HepG2 (cell line): ENCODE measurements around the gene CHKB. TPM values are rescaled to one million over a fixed set of nuclear protein-coding genes. Genes with fewer than 3 reads are reported as not detected.

Experiments used
- ATAC-seq: fragments of 200-7000 bp; cut with Tn5 transposase; 3 replicates; pipeline ENCODE4 v1.9.1; 2020; ENCODE audit warnings: mild to moderate bottlenecking, moderate library complexity
- BruUV-seq: library from RNA; stranded (reverse); fragments of 400-500 nt; replicated peaks from 2 replicates; lab custom pipeline; 2021; lab: Mats Ljungman, UMichigan
- CTCF ChIA-PET: fragments of 300-600 bp; formaldehyde crosslinking; extraction: SDS; loops from one replicate; lab custom pipeline; 2021; ENCODE audit warnings: low total read pairs, inconsistent platforms, low intra/inter-chr PET ratio; lab: Yijun Ruan, JAX
- POLR2A ChIA-PET: fragments of 350-600 bp; sonication (Branson Sonifier 250); formaldehyde crosslinking; loops from one replicate; lab custom pipeline; 2020; ENCODE audit warnings: antibody characterized with exemption, inconsistent platforms; lab: Yijun Ruan, JAX
- DNase-seq: peaks from one replicate; pipeline ENCODE4 v3.0.0-alpha.2; 2015; ENCODE audit warnings: low spot score
- FAIRE-seq: peaks from 3 replicates; lab custom pipeline; 2011; peaks lifted over from hg19 to GRCh38; lab: Jason Lieb, UNC
- H2AFZ ChIP-seq: one replicate; pipeline ENCODE4 v1.6.1; 2011; ENCODE audit warnings: low read length, inconsistent platforms
- H3K27ac ChIP-seq: fragments of 300-600 bp; 3 replicates; pipeline ENCODE4 v1.8.0; 2011; ENCODE audit warnings: mixed run types, mild to moderate bottlenecking, mixed read lengths, low read length, inconsistent platforms; ENCODE audit not compliant: insufficient read depth; ENCODE audit errors: extremely low read length
- H3K27me3 ChIP-seq, 2 experiments: fragments of 200-600 bp in 1 of 2; 2 replicates in 1 of 2; 3 replicates in 1 of 2; pipeline versions ENCODE4 v1.6.0 to v1.8.0; 2011; ENCODE audit warnings: low read length in 2 of 2, mild to moderate bottlenecking in 2 of 2, moderate library complexity in 2 of 2, inconsistent platforms in 1 of 2; ENCODE audit not compliant: insufficient read depth in 2 of 2, control insufficient read depth in 1 of 2
- H3K36me3 ChIP-seq, 2 experiments: fragments of 200-600 bp in 1 of 2; replicated peaks in 1 of 2; 2 replicates in 1 of 2; 3 replicates in 1 of 2; pipeline versions ENCODE4 v1.5.1 to v1.8.0; 2011; ENCODE audit warnings: low read length in 2 of 2, inconsistent platforms in 1 of 2; ENCODE audit not compliant: insufficient read depth in 2 of 2, control insufficient read depth in 1 of 2
- H3K4me1 ChIP-seq: 2 replicates; pipeline ENCODE4 v1.5.1; 2012; ENCODE audit warnings: low read length, inconsistent platforms; ENCODE audit not compliant: insufficient read depth
- H3K4me2 ChIP-seq: 2 replicates; pipeline ENCODE4 v1.6.0; 2011; ENCODE audit warnings: low read depth, low read length, inconsistent platforms
- H3K4me3 ChIP-seq, 3 experiments: fragments of 200-600 bp in 1 of 3; sonication (generic), shearing (Covaris generic) in 1 of 3; replicated peaks in 1 of 3; 2 replicates each; pipeline ENCODE4 v1.5.1; 2011 to 2016; ENCODE audit warnings: low read length in 3 of 3, inconsistent platforms in 2 of 3, low read depth in 2 of 3, mild to moderate bottlenecking in 2 of 3, control low read depth in 1 of 3, mixed read lengths in 1 of 3; ENCODE audit not compliant: insufficient read depth in 1 of 3
- H3K79me2 ChIP-seq: one replicate; pipeline ENCODE4 v1.6.1; 2011; ENCODE audit warnings: low read length, inconsistent platforms; ENCODE audit not compliant: insufficient read depth
- H3K9ac ChIP-seq: 2 replicates; pipeline ENCODE4 v1.6.0; 2011; ENCODE audit warnings: mild to moderate bottlenecking, low read depth, low read length, inconsistent platforms; ENCODE audit not compliant: insufficient read depth
- H3K9me3 ChIP-seq: 2 replicates; pipeline ENCODE4 v1.5.1; 2012; ENCODE audit warnings: mild to moderate bottlenecking, low read length
- H4K20me1 ChIP-seq: 2 replicates; pipeline ENCODE4 v1.6.0; 2011; ENCODE audit warnings: inconsistent platforms, mild to moderate bottlenecking, low read length, moderate library complexity; ENCODE audit not compliant: insufficient read depth
- ASH2L ChIP-seq: fragments of 300-600, 200-600 bp; sonication (generic); IDR thresholded peaks from 2 replicates; pipeline ENCODE4 v1.7.0; 2017; ENCODE audit warnings: low read depth, mild to moderate bottlenecking, moderate library complexity, mixed read lengths, low read length; ENCODE audit not compliant: insufficient read length
- ATF2 ChIP-seq: sonication (generic); formaldehyde crosslinking; IDR thresholded peaks from 2 replicates; pipeline ENCODE4 v1.4.0; 2020; ENCODE audit warnings: missing genetic modification reagents
- GATAD2A ChIP-seq: IDR thresholded peaks from 2 replicates; pipeline ENCODE4 v1.6.1; 2016
- KAT8 ChIP-seq: IDR thresholded peaks from 2 replicates; pipeline ENCODE4 v1.6.1; 2016; ENCODE audit warnings: missing genetic modification reagents, missing compliant biosample characterization
- KDM2A ChIP-seq: sonication (generic); formaldehyde crosslinking; IDR thresholded peaks from 2 replicates; pipeline ENCODE4 v1.4.0; 2020; ENCODE audit warnings: low read depth, missing genetic modification reagents, borderline replicate concordance
- MIER3 ChIP-seq: IDR thresholded peaks from 2 replicates; pipeline ENCODE4 v1.6.1; 2016; ENCODE audit warnings: missing compliant biosample characterization, borderline replicate concordance
- PRDM15 ChIP-seq: sonication (generic); formaldehyde crosslinking; IDR thresholded peaks from 2 replicates; pipeline ENCODE4 v1.4.0; 2020; ENCODE audit warnings: missing genetic modification reagents
- RORA ChIP-seq: sonication (generic); formaldehyde crosslinking; IDR thresholded peaks from 2 replicates; pipeline ENCODE4 v1.5.0; 2020; ENCODE audit warnings: mild to moderate bottlenecking, missing genetic modification reagents, moderate library complexity
- RXRB ChIP-seq: IDR thresholded peaks from 2 replicates; pipeline ENCODE4 v1.6.1; 2016; ENCODE audit warnings: borderline replicate concordance, missing genetic modification reagents, missing compliant biosample characterization
- SIN3B ChIP-seq: fragments of 150-350 bp; IDR thresholded peaks from 2 replicates; pipeline ENCODE4 v1.6.1; 2014; ENCODE audit warnings: low read length
- TMF1 ChIP-seq: sonication (generic); formaldehyde crosslinking; IDR thresholded peaks from 2 replicates; pipeline ENCODE4 v1.8.1; 2022; ENCODE audit warnings: low read depth, missing genetic modification reagents
- U2AF1 ChIP-seq: fragments of 200-400 bp; formaldehyde crosslinking; optimal IDR thresholded peaks from 2 replicates; pipeline ENCODE3; 2017; ENCODE audit warnings: mild to moderate bottlenecking, low read depth, low read length
- WIZ ChIP-seq: sonication (generic); formaldehyde crosslinking; IDR thresholded peaks from 2 replicates; pipeline ENCODE4 v1.5.1; 2020; ENCODE audit warnings: mild to moderate bottlenecking, missing genetic modification reagents
- ZFP36 ChIP-seq: fragments of 150-350 bp; IDR thresholded peaks from 2 replicates; pipeline ENCODE4 v1.6.1; 2018; ENCODE audit warnings: borderline replicate concordance, low read length, low read depth; ENCODE audit not compliant: partially characterized antibody
- ZNF253 ChIP-seq: sonication (generic); formaldehyde crosslinking; IDR thresholded peaks from 2 replicates; pipeline ENCODE4 v1.8.0; 2022; ENCODE audit warnings: mild to moderate bottlenecking, missing genetic modification reagents, borderline replicate concordance
- ZNF263 ChIP-seq: sonication (generic); formaldehyde crosslinking; IDR thresholded peaks from 2 replicates; pipeline ENCODE4 v1.4.0; 2020; ENCODE audit warnings: missing genetic modification reagents
- ZNF460 ChIP-seq: sonication (generic); formaldehyde crosslinking; IDR thresholded peaks from 2 replicates; pipeline ENCODE4 v1.5.1; 2020; ENCODE audit warnings: missing genetic modification reagents, mild to moderate bottlenecking, borderline replicate concordance
- ZNF543 ChIP-seq: sonication (generic); formaldehyde crosslinking; IDR thresholded peaks from 2 replicates; pipeline ENCODE4 v1.4.0; 2020; ENCODE audit warnings: mild to moderate bottlenecking, missing genetic modification reagents
- ZNF674 ChIP-seq: sonication (generic); formaldehyde crosslinking; IDR thresholded peaks from 2 replicates; pipeline ENCODE4 v1.5.0; 2020; ENCODE audit warnings: low read depth, mild to moderate bottlenecking, missing genetic modification reagents
- WGBS: methylation state at CpG from one replicate; pipeline ENCODE4 v1.1.6; 2017; ENCODE audit warnings: low lambda C conversion rate; 5-methylcytosine and 5-hydroxymethylcytosine counted together
- in situ Hi-C: cut with HindIII; loops from 2 replicates; pipeline ENCODE4 v1.10.0; 2017; ENCODE audit warnings: low pct_unique_long_range_greater_than_20kb; ENCODE audit not compliant: extremely low pct_ligation_motif_present
- intact Hi-C: fragments of 100-400 bp; cut with micrococcal nuclease; formaldehyde crosslinking; loops from one replicate; pipeline ENCODE4 v1.10.0; 2022; ENCODE audit not compliant: unreplicated experiment
- polyA plus RNA-seq, 8 experiments: library from polyadenylated mRNA; depleted of rRNA in 3 of 8; stranded (reverse) in 7 of 8; unstranded in 1 of 8; fragments of >200 nt; fragmentation: Illumina TruSeq in 4 of 8; extraction: Trizol in 4 of 8; gene quantifications; 2 replicates each; pipeline versions ENCODE4 v1.2.1 to v1.2.3, GENCODE V29; 2011 to 2016; ENCODE audit warnings: low read depth in 4 of 8, missing spikeins in 1 of 8, mixed read lengths in 1 of 8; ENCODE audit not compliant: insufficient read depth in 1 of 8
- total RNA-seq, 5 experiments: library from RNA; depleted of rRNA; stranded (reverse); fragments of >200 nt; fragmentation: Illumina TruSeq; extraction: Trizol; gene quantifications; 2 replicates each; pipeline ENCODE4 v1.2.3, GENCODE V29; 2016; ENCODE audit warnings: low read depth in 1 of 5

Gene CHKB
- total and polyA plus RNA-seq, 2 of the 13 experiments (the other 11 are each of a cell fraction or from before 2014, with no cell fraction given) = 24.5 to 42.7 TPM

GRCh38 chr22:50569041-50569459, 13.6 kb downstream of the CHKB start:
- in situ Hi-C loops = loop anchor here (5.0 kb wide), 1 partner anchor 37 kb away; the partner anchor contains the start of gene TYMP
- no peak for TF ChIP-seq RORA (CRISPR knock-in tag)
- TF ChIP-seq WIZ (CRISPR knock-in tag) = no peak
- 0 out of 2 replicates have a peak, but pooled peaks have one; percentile 51 for TF ChIP-seq ZNF543 (CRISPR knock-in tag)
- TF ChIP-seq TMF1 (CRISPR knock-in tag) = no peak
- peak; percentile 69 for TF ChIP-seq GATAD2A
- peak; percentile 31; the same call in 1 of the 2 replicates for TF ChIP-seq KDM2A (CRISPR knock-in tag)
- no peak for TF ChIP-seq MIER3 (CRISPR knock-in tag)
- peak; percentile 26; the same call in 1 of the 2 replicates for TF ChIP-seq KAT8 (CRISPR knock-in tag)
- no peak for TF ChIP-seq ZNF263 (CRISPR knock-in tag)
- TF ChIP-seq ASH2L = peak; percentile 67
- no peak for TF ChIP-seq ZNF253
- no peak for TF ChIP-seq ZNF674 (CRISPR knock-in tag)
- TF ChIP-seq RXRB (CRISPR knock-in tag) = peak; percentile 58; the same call in 1 of the 2 replicates
- TF ChIP-seq ZNF460 (CRISPR knock-in tag) = peak; percentile 85
- no peak for TF ChIP-seq U2AF1
- no peak for TF ChIP-seq SIN3B
- TF ChIP-seq PRDM15 (CRISPR knock-in tag) = no peak
- no peak for TF ChIP-seq ZFP36
- no peak for TF ChIP-seq ATF2 (CRISPR knock-in tag)

More at GRCh38 chr22:50569041-50569459, 13.6 kb downstream of the CHKB start:
- CTCF ChIA-PET = no interaction called here
- no peaks in the 10 kb centered on the region for H4K20me1 ChIP-seq
- peak overlapping the region; percentile 52 for H3K4me2 ChIP-seq
- H3K9ac ChIP-seq = peak overlapping the region; percentile 47
- no peak for FAIRE-seq
- POLR2A ChIA-PET = interaction anchor here (0.9 to 3.2 kb wide), 12 partner anchors 9 to 131 kb away, joined by 3 to 30 read pairs (median 4); partner anchors contain the start of genes CHKB, CPT1B, KLHDC7B and SCO2
- H3K27ac ChIP-seq = peak overlapping the region; percentile 83
- TSS peak; percentile 83 for BruUV-seq
- ATAC-seq = peak; percentile 86
- no peaks in the 10 kb centered on the region for H3K27me3 ChIP-seq
- peaks cover 4 to 5% of the 10 kb centered on the region in 2 experiments; a peak in 2 of 5 replicates for H3K36me3 ChIP-seq
- 6% methylated on average over 5 of the region's 8 CpGs for WGBS
- peaks cover 34% of the 10 kb centered on the region for H3K4me1 ChIP-seq
- no peak overlapping the region for H2AFZ ChIP-seq
- peak overlapping the region in 1 of 3 experiments; percentile 7; a peak in 1 of 6 replicates for H3K4me3 ChIP-seq
- H3K9me3 ChIP-seq = no peaks in the 10 kb centered on the region
- H3K79me2 ChIP-seq = no peaks in the 10 kb centered on the region
- intact Hi-C loops = no loop called here
- peak; percentile 78 for DNase-seq
